Stimulated activated memory B cell treated with anti-CD40 and anti-IgM and Interleukin-4, amounts not matched to agents 10 μg/mL and 1 μg/mL and 100 μg/mL, for 72 hours (primary cell): Measurements from ENCODE around the gene SMC3.

ENCODE experiments used
- ATAC-seq: fragments of 150-1000 bp; cut with Tn5 transposase; 2 replicates; pipeline ENCODE4 v1.10.0; 2021
- H3K27ac Mint-ChIP-seq: one replicate; pipeline ENCODE4 v1.8.0; 2022; ENCODE audit warnings: mild to moderate bottlenecking, mixed read lengths
- H3K27me3 Mint-ChIP-seq: one replicate; pipeline ENCODE4 v1.8.0; 2022; ENCODE audit warnings: mixed read lengths
- H3K36me3 Mint-ChIP-seq: one replicate; pipeline ENCODE4 v1.8.0; 2022; ENCODE audit warnings: mixed read lengths
- H3K4me1 Mint-ChIP-seq: one replicate; pipeline ENCODE4 v1.8.0; 2022; ENCODE audit warnings: mixed read lengths
- H3K4me3 Mint-ChIP-seq: one replicate; pipeline ENCODE4 v1.8.0; 2022; ENCODE audit warnings: mild to moderate bottlenecking, moderate library complexity, mixed read lengths
- H3K9me3 Mint-ChIP-seq: one replicate; pipeline ENCODE4 v1.8.0; 2022; ENCODE audit warnings: mixed read lengths

The SMC3 gene

GRCh38 chr10:110533149-110533548 is 34.3 kb upstream of the SMC3 start:
- Mint-ChIP-seq H3K4me3 (no peak overlapping the region), H3K27ac (no peak overlapping the region), H3K36me3 (no peaks in the 10 kb centered on the region), H3K27me3 (peaks cover 10% of the 10 kb centered on the region), H3K4me1 (peaks cover 64% of the 10 kb centered on the region), H3K9me3 (no peaks in the 10 kb centered on the region)
- ATAC-seq: no peak

- Mint-ChIP-seq H3K36me3 (no peaks in the 10 kb centered on the region), H3K4me1 (peaks cover 53% of the 10 kb centered on the region), H3K27me3 (peaks cover 10% of the 10 kb centered on the region), H3K4me3 (peak overlapping the region; percentile 8), H3K27ac (peak overlapping the region; percentile 20), H3K9me3 (no peaks in the 10 kb centered on the region)
- ATAC-seq: no peak
Observed at GRCh38 chr10:110534571-110534970, 32.9 kb upstream of the SMC3 start.

- peak overlapping the region; percentile 88 for H3K27ac Mint-ChIP-seq
- peak overlapping the region; percentile 30 for H3K4me3 Mint-ChIP-seq
- peak; percentile 95 for ATAC-seq
- no peaks in the 10 kb centered on the region for H3K36me3 Mint-ChIP-seq
- peaks cover 45% of the 10 kb centered on the region for H3K4me1 Mint-ChIP-seq
- no peaks in the 10 kb centered on the region for H3K9me3 Mint-ChIP-seq
- H3K27me3 Mint-ChIP-seq: peaks cover 1% of the 10 kb centered on the region
Observed at GRCh38 chr10:110535958-110536891, 31.3 kb upstream of the SMC3 start.

- ATAC-seq: no peak
- H3K36me3 Mint-ChIP-seq: no peaks in the 10 kb centered on the region
- H3K4me1 Mint-ChIP-seq: peaks cover 33% of the 10 kb centered on the region
- H3K9me3 Mint-ChIP-seq: no peaks in the 10 kb centered on the region
- no peak overlapping the region for H3K4me3 Mint-ChIP-seq
- no peak overlapping the region for H3K27ac Mint-ChIP-seq
- H3K27me3 Mint-ChIP-seq: no peaks in the 10 kb centered on the region
Observed at GRCh38 chr10:110539091-110539490, 28.4 kb upstream of the SMC3 start.

GRCh38 chr10:110540031-110540430 is 27.5 kb upstream of the SMC3 start:
- no peak overlapping the region for H3K4me3 Mint-ChIP-seq
- H3K27ac Mint-ChIP-seq: no peak overlapping the region
- peaks cover 25% of the 10 kb centered on the region for H3K4me1 Mint-ChIP-seq
- no peaks in the 10 kb centered on the region for H3K36me3 Mint-ChIP-seq
- no peaks in the 10 kb centered on the region for H3K9me3 Mint-ChIP-seq
- H3K27me3 Mint-ChIP-seq: no peaks in the 10 kb centered on the region
- ATAC-seq: no peak

GRCh38 chr10:110544958-110545537 is 22.4 kb upstream of the SMC3 start:
- H3K4me3 Mint-ChIP-seq: no peak overlapping the region
- no peaks in the 10 kb centered on the region for H3K9me3 Mint-ChIP-seq
- ATAC-seq: no peak
- H3K27me3 Mint-ChIP-seq: no peaks in the 10 kb centered on the region
- no peaks in the 10 kb centered on the region for H3K36me3 Mint-ChIP-seq
- H3K4me1 Mint-ChIP-seq: peaks cover 8% of the 10 kb centered on the region
- no peak overlapping the region for H3K27ac Mint-ChIP-seq

GRCh38 chr10:110546077-110546476 is 21.4 kb upstream of the SMC3 start:
- Mint-ChIP-seq H3K36me3 (no peaks in the 10 kb centered on the region), H3K27me3 (no peaks in the 10 kb centered on the region), H3K4me1 (peaks cover 8% of the 10 kb centered on the region), H3K9me3 (no peaks in the 10 kb centered on the region), H3K27ac (no peak overlapping the region), H3K4me3 (no peak overlapping the region)
- no peak for ATAC-seq

GRCh38 chr10:110546499-110547110 is 20.9 kb upstream of the SMC3 start:
- Mint-ChIP-seq H3K4me1 (peaks cover 8% of the 10 kb centered on the region), H3K27ac (no peak overlapping the region), H3K9me3 (no peaks in the 10 kb centered on the region), H3K36me3 (no peaks in the 10 kb centered on the region), H3K4me3 (no peak overlapping the region), H3K27me3 (peaks cover 5% of the 10 kb centered on the region)
- no peak for ATAC-seq

- Mint-ChIP-seq H3K4me3 (no peak overlapping the region), H3K4me1 (peaks cover 8% of the 10 kb centered on the region), H3K27me3 (peaks cover 10% of the 10 kb centered on the region), H3K9me3 (no peaks in the 10 kb centered on the region), H3K36me3 (no peaks in the 10 kb centered on the region), H3K27ac (no peak overlapping the region)
- ATAC-seq: no peak
Observed at GRCh38 chr10:110547139-110547761, 20.2 kb upstream of the SMC3 start.

GRCh38 chr10:110548002-110548401 is 19.5 kb upstream of the SMC3 start:
- Mint-ChIP-seq H3K4me1 (peaks cover 8% of the 10 kb centered on the region), H3K27ac (no peak overlapping the region), H3K36me3 (no peaks in the 10 kb centered on the region), H3K4me3 (no peak overlapping the region), H3K27me3 (peaks cover 10% of the 10 kb centered on the region), H3K9me3 (no peaks in the 10 kb centered on the region)
- ATAC-seq: no peak

GRCh38 chr10:110549211-110549610 is 18.3 kb upstream of the SMC3 start:
- H3K4me1 Mint-ChIP-seq: peaks cover 8% of the 10 kb centered on the region
- no peaks in the 10 kb centered on the region for H3K9me3 Mint-ChIP-seq
- H3K27ac Mint-ChIP-seq: no peak overlapping the region
- peaks cover 10% of the 10 kb centered on the region for H3K27me3 Mint-ChIP-seq
- H3K4me3 Mint-ChIP-seq: no peak overlapping the region
- H3K36me3 Mint-ChIP-seq: no peaks in the 10 kb centered on the region
- ATAC-seq: no peak

- no peaks in the 10 kb centered on the region for H3K9me3 Mint-ChIP-seq
- ATAC-seq: no peak
- no peak overlapping the region for H3K27ac Mint-ChIP-seq
- H3K27me3 Mint-ChIP-seq: peaks cover 11% of the 10 kb centered on the region
- H3K4me1 Mint-ChIP-seq: peaks cover 6% of the 10 kb centered on the region
- no peaks in the 10 kb centered on the region for H3K36me3 Mint-ChIP-seq
- no peak overlapping the region for H3K4me3 Mint-ChIP-seq
Observed at GRCh38 chr10:110553905-110554304, 13.6 kb upstream of the SMC3 start.

- Mint-ChIP-seq H3K27me3 (peaks cover 23% of the 10 kb centered on the region), H3K9me3 (no peaks in the 10 kb centered on the region), H3K4me3 (no peak overlapping the region), H3K36me3 (no peaks in the 10 kb centered on the region), H3K4me1 (peaks cover 6% of the 10 kb centered on the region), H3K27ac (no peak overlapping the region)
- ATAC-seq: no peak
Observed at GRCh38 chr10:110556296-110556695, 11.2 kb upstream of the SMC3 start.

- Mint-ChIP-seq H3K4me1 (peaks cover 6% of the 10 kb centered on the region), H3K36me3 (no peaks in the 10 kb centered on the region), H3K9me3 (no peaks in the 10 kb centered on the region), H3K27me3 (peaks cover 16% of the 10 kb centered on the region), H3K4me3 (no peak overlapping the region), H3K27ac (no peak overlapping the region)
- peak; percentile 57 for ATAC-seq
Observed at GRCh38 chr10:110556969-110557601, 10.4 kb upstream of the SMC3 start.

- peaks cover 6% of the 10 kb centered on the region for H3K4me1 Mint-ChIP-seq
- no peak overlapping the region for H3K27ac Mint-ChIP-seq
- H3K36me3 Mint-ChIP-seq: no peaks in the 10 kb centered on the region
- no peaks in the 10 kb centered on the region for H3K9me3 Mint-ChIP-seq
- peaks cover 15% of the 10 kb centered on the region for H3K27me3 Mint-ChIP-seq
- no peak for ATAC-seq
- no peak overlapping the region for H3K4me3 Mint-ChIP-seq
Observed at GRCh38 chr10:110558041-110558440, 9.5 kb upstream of the SMC3 start.
